ACC112 (cell line): Measurements from ENCODE around the gene MORC1.

Experiments
- H2AFZ ChIP-seq: fragments of 200-600 bp; sonication (generic); one replicate; pipeline ENCODE4 v1.6.0; 2017; ENCODE audit warnings: antibody characterized with exemption, low read length; ENCODE audit not compliant: unreplicated experiment
- H3K27ac ChIP-seq: fragments of 200-600 bp; sonication (generic); 2 replicates; pipeline ENCODE4 v1.5.1; 2014; ENCODE audit warnings: low read depth, mild to moderate bottlenecking, antibody characterized with exemption, low read length, moderate library complexity
- H3K27me3 ChIP-seq: fragments of 200-600 bp; sonication (generic); 2 replicates; pipeline ENCODE4 v1.6.1; 2014; ENCODE audit warnings: mild to moderate bottlenecking, antibody characterized with exemption, low read length, moderate library complexity, mixed read lengths; ENCODE audit not compliant: insufficient read depth
- H3K36me3 ChIP-seq: fragments of 200-600 bp; sonication (generic); 2 replicates; pipeline ENCODE4 v1.6.1; 2016; ENCODE audit warnings: mild to moderate bottlenecking, antibody characterized with exemption, low read length, moderate library complexity, mixed read lengths; ENCODE audit not compliant: insufficient read depth
- H3K4me1 ChIP-seq: fragments of 200-600 bp; sonication (generic); one replicate; pipeline ENCODE4 v1.6.1; 2016; ENCODE audit warnings: low read length, mixed read lengths; ENCODE audit not compliant: insufficient read depth, unreplicated experiment, control insufficient read depth
- H3K4me3 ChIP-seq: fragments of 200-600 bp; sonication (generic); 2 replicates; pipeline ENCODE4 v1.5.1; 2014; ENCODE audit warnings: mild to moderate bottlenecking, low read depth, low read length
- H3K79me2 ChIP-seq: fragments of 200-600 bp; sonication (generic); one replicate; pipeline ENCODE4 v1.6.0; 2016; ENCODE audit warnings: low read length; ENCODE audit not compliant: control insufficient read depth, unreplicated experiment, insufficient read depth

MORC1 gene

GRCh38 chr3:109071350-109072142, 46.4 kb downstream of the MORC1 start:
- no peaks in the 10 kb centered on the region for H3K36me3 ChIP-seq
- peaks cover 11% of the 10 kb centered on the region for H3K27me3 ChIP-seq
- H3K27ac ChIP-seq: no peak overlapping the region
- no peaks in the 10 kb centered on the region for H3K79me2 ChIP-seq
- H3K4me1 ChIP-seq: no peaks in the 10 kb centered on the region
- H3K4me3 ChIP-seq: no peak overlapping the region
- no peak overlapping the region for H2AFZ ChIP-seq

- no peak overlapping the region for H3K27ac ChIP-seq
- peaks cover 11% of the 10 kb centered on the region for H3K27me3 ChIP-seq
- H3K4me1 ChIP-seq: no peaks in the 10 kb centered on the region
- H3K4me3 ChIP-seq: no peak overlapping the region
- no peak overlapping the region for H2AFZ ChIP-seq
- H3K79me2 ChIP-seq: no peaks in the 10 kb centered on the region
- no peaks in the 10 kb centered on the region for H3K36me3 ChIP-seq
These were observed 47.7 kb downstream of the MORC1 start for GRCh38 chr3:109070211-109070610.

GRCh38 chr3:109066864-109067263, 51.1 kb downstream of the MORC1 start:
- H3K27ac ChIP-seq: no peak overlapping the region
- H3K4me3 ChIP-seq: no peak overlapping the region
- no peaks in the 10 kb centered on the region for H3K79me2 ChIP-seq
- no peak overlapping the region for H2AFZ ChIP-seq
- H3K4me1 ChIP-seq: no peaks in the 10 kb centered on the region
- H3K36me3 ChIP-seq: no peaks in the 10 kb centered on the region
- peaks cover 19% of the 10 kb centered on the region for H3K27me3 ChIP-seq

- Histone ChIP-seq H3K4me3 (peak overlapping the region; percentile 16; the same call in 1 of the 2 replicates), H3K27me3 (peaks cover 36% of the 10 kb centered on the region), H3K4me1 (no peaks in the 10 kb centered on the region), H3K36me3 (no peaks in the 10 kb centered on the region), H3K27ac (no peak overlapping the region), H3K79me2 (no peaks in the 10 kb centered on the region), H2AFZ (no peak overlapping the region)
These were observed 58.7 kb downstream of the MORC1 start for GRCh38 chr3:109059264-109059663.

GRCh38 chr3:109057616-109058015, 60.3 kb downstream of the MORC1 start:
- H3K36me3 ChIP-seq: no peaks in the 10 kb centered on the region
- no peaks in the 10 kb centered on the region for H3K4me1 ChIP-seq
- H3K27me3 ChIP-seq: peaks cover 37% of the 10 kb centered on the region
- no peaks in the 10 kb centered on the region for H3K79me2 ChIP-seq
- no peak overlapping the region for H3K27ac ChIP-seq
- H2AFZ ChIP-seq: no peak overlapping the region
- no peak overlapping the region for H3K4me3 ChIP-seq

GRCh38 chr3:109057056-109057455, 60.9 kb downstream of the MORC1 start:
- no peaks in the 10 kb centered on the region for H3K79me2 ChIP-seq
- no peak overlapping the region for H3K4me3 ChIP-seq
- peaks cover 41% of the 10 kb centered on the region for H3K27me3 ChIP-seq
- H3K4me1 ChIP-seq: no peaks in the 10 kb centered on the region
- H3K36me3 ChIP-seq: no peaks in the 10 kb centered on the region
- no peak overlapping the region for H3K27ac ChIP-seq
- no peak overlapping the region for H2AFZ ChIP-seq

- Histone ChIP-seq H3K27ac (no peak overlapping the region), H3K4me3 (no peak overlapping the region), H2AFZ (no peak overlapping the region), H3K36me3 (no peaks in the 10 kb centered on the region), H3K79me2 (no peaks in the 10 kb centered on the region), H3K4me1 (no peaks in the 10 kb centered on the region), H3K27me3 (peaks cover 12% of the 10 kb centered on the region; the same call in 1 of the 2 replicates)
These were observed 67.3 kb downstream of the MORC1 start for GRCh38 chr3:109050591-109051167.

- Histone ChIP-seq H3K27ac (no peak overlapping the region), H2AFZ (no peak overlapping the region), H3K36me3 (no peaks in the 10 kb centered on the region), H3K4me3 (no peak overlapping the region), H3K79me2 (no peaks in the 10 kb centered on the region), H3K4me1 (no peaks in the 10 kb centered on the region), H3K27me3 (peaks cover 8% of the 10 kb centered on the region; the same call in 1 of the 2 replicates)
These were observed 70.6 kb downstream of the MORC1 start for GRCh38 chr3:109047366-109047765.

- Histone ChIP-seq H3K27ac (no peak overlapping the region), H3K4me1 (no peaks in the 10 kb centered on the region), H3K4me3 (no peak overlapping the region), H3K36me3 (no peaks in the 10 kb centered on the region), H2AFZ (no peak overlapping the region), H3K79me2 (no peaks in the 10 kb centered on the region), H3K27me3 (no peaks in the 10 kb centered on the region; the same call in 1 of the 2 replicates)
These were observed 72.5 kb downstream of the MORC1 start for GRCh38 chr3:109045271-109046040.

- H3K79me2 ChIP-seq: no peaks in the 10 kb centered on the region
- no peak overlapping the region for H2AFZ ChIP-seq
- H3K4me1 ChIP-seq: no peaks in the 10 kb centered on the region
- H3K27ac ChIP-seq: no peak overlapping the region
- no peak overlapping the region for H3K4me3 ChIP-seq
- peaks cover 32% of the 10 kb centered on the region for H3K27me3 ChIP-seq
- no peaks in the 10 kb centered on the region for H3K36me3 ChIP-seq
These were observed 82.9 kb downstream of the MORC1 start for GRCh38 chr3:109035082-109035481.
